Left ventricle myocardium inferior (tissue), 1 donor: ENCODE results near the gene COL12A1. TPM values are rescaled to one million over a fixed set of nuclear protein-coding genes. Genes with fewer than 3 reads are reported as not detected.

Source experiments
- DNase-seq: peaks from one replicate; pipeline ENCODE4 v3.0.0-alpha.2; 2020
- H3K27ac ChIP-seq: fragments of 200-600 bp; replicated peaks from 2 replicates; pipeline ENCODE4 v1.8.0; 2021
- H3K27me3 ChIP-seq: fragments of 200-600 bp; 2 replicates; pipeline ENCODE4 v1.8.0; 2021; ENCODE audit warnings: low read depth
- H3K36me3 ChIP-seq: fragments of 200-600 bp; 2 replicates; pipeline ENCODE4 v1.8.0; 2021
- H3K4me1 ChIP-seq: fragments of 200-600 bp; 2 replicates; pipeline ENCODE4 v1.8.0; 2021
- H3K4me3 ChIP-seq: fragments of 200-600 bp; 2 replicates; pipeline ENCODE4 v1.8.0; 2021; ENCODE audit warnings: mild to moderate bottlenecking, moderate library complexity
- H3K9me3 ChIP-seq: fragments of 200-600 bp; replicated peaks from 2 replicates; pipeline ENCODE4 v1.8.0; 2021
- intact Hi-C: fragments of 100-400 bp; cut with micrococcal nuclease; formaldehyde crosslinking; loops from one replicate; pipeline ENCODE4 v1.11.0; 2022
- total RNA-seq: library from RNA; stranded (reverse); fragmentation: NEBNext Ultra II Directional; extraction: Animal tissue kit (Norgen Biotek cat#: 25700); gene quantifications from one replicate; pipeline ENCODE4 v1.2.1, GENCODE V29; 2021
- TF ChIP-seq, protein P1 (sequence below): fragments of 200-600 bp; IDR thresholded peaks from 2 replicates; pipeline ENCODE4 v1.8.0; 2021; ENCODE audit warnings: antibody characterized with exemption, mild to moderate bottlenecking, borderline replicate concordance
- donor health status: DM: no; HTN: yes; CAD: no; lungs with severe emphysema.

Gene COL12A1
- total RNA-seq, 1 donor from 2014 or later = 12.2 TPM

DNA sequence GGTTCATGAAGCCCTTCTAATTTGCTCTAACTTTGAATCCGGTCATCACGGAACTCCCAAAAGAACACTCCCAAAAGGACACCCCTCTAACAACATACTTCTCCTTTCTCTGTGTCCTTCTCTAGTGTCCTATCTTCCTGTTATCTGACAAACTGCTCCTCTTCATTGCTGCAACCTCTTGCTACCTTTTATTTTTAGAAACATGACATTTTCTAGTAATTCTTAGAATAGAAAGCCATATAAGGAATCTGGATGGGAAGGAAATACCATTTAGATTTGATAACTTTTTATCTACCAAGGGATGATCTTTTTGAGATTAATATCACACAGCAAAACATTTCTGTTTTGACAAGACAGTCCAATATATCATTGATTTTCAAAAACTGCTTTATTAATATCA lies 63.1 kb downstream of the COL12A1 start:
- Histone ChIP-seq H3K4me3 (no peak overlapping the region), H3K9me3 (no peaks in the 10 kb centered on the region), H3K36me3 (no peaks in the 10 kb centered on the region), H3K27ac (peak overlapping the region; percentile 21), H3K4me1 (no peaks in the 10 kb centered on the region), H3K27me3 (no peaks in the 10 kb centered on the region)
- intact Hi-C loops = no loop called here
- DNase-seq = no peak
- TF ChIP-seq, protein P1, sequence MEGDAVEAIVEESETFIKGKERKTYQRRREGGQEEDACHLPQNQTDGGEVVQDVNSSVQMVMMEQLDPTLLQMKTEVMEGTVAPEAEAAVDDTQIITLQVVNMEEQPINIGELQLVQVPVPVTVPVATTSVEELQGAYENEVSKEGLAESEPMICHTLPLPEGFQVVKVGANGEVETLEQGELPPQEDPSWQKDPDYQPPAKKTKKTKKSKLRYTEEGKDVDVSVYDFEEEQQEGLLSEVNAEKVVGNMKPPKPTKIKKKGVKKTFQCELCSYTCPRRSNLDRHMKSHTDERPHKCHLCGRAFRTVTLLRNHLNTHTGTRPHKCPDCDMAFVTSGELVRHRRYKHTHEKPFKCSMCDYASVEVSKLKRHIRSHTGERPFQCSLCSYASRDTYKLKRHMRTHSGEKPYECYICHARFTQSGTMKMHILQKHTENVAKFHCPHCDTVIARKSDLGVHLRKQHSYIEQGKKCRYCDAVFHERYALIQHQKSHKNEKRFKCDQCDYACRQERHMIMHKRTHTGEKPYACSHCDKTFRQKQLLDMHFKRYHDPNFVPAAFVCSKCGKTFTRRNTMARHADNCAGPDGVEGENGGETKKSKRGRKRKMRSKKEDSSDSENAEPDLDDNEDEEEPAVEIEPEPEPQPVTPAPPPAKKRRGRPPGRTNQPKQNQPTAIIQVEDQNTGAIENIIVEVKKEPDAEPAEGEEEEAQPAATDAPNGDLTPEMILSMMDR = no peak

DNA sequence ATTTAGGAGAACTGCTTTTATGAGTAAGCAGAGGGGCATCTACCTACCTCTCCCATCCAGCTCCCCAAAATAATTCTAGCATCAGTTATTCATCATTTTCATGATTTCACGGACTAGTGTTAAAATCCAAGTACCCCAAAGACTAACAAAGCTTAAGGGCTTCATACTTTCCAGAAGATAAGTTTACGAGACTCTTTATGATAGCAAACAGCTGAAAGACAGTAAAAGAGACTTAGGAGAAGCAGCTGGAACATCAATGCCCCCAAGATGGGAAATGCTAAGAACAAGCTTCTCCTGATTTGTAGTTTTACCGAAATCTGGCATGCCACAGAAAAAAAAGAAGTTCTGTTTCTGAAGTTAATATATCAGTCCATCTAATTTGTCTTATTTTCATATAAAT lies 70.0 kb downstream of the COL12A1 start:
- Histone ChIP-seq H3K27ac (no peak overlapping the region), H3K4me3 (no peak overlapping the region), H3K27me3 (no peaks in the 10 kb centered on the region), H3K36me3 (peaks cover 5% of the 10 kb centered on the region), H3K9me3 (no peaks in the 10 kb centered on the region), H3K4me1 (no peaks in the 10 kb centered on the region)
- TF ChIP-seq, protein P1 = no peak
- intact Hi-C loops = no loop called here
- DNase-seq = no peak

DNA sequence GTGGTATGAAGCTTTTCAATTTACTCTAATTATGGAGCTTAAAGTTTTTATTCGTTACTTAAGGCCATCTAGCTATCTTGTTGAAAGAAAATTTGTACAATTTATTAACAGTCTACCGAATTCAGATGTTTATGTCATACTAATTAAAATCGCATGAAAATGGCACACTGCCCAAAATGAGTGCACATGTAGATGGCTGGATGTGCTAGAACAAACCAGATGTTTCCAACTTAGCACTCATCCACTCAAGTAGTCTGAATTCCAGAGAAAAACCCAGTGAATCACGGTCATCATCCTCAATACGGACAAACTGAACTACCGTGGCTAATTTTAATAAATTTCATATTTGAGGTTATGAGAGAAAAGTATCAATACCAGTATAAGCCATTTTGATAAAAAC lies 70.4 kb downstream of the COL12A1 start:
- TF ChIP-seq, protein P1 = no peak
- Histone ChIP-seq H3K4me1 (no peaks in the 10 kb centered on the region), H3K27me3 (no peaks in the 10 kb centered on the region), H3K9me3 (no peaks in the 10 kb centered on the region), H3K27ac (no peak overlapping the region), H3K36me3 (peaks cover 5% of the 10 kb centered on the region), H3K4me3 (no peak overlapping the region)
- intact Hi-C loops = no loop called here
- no peak for DNase-seq

DNA sequence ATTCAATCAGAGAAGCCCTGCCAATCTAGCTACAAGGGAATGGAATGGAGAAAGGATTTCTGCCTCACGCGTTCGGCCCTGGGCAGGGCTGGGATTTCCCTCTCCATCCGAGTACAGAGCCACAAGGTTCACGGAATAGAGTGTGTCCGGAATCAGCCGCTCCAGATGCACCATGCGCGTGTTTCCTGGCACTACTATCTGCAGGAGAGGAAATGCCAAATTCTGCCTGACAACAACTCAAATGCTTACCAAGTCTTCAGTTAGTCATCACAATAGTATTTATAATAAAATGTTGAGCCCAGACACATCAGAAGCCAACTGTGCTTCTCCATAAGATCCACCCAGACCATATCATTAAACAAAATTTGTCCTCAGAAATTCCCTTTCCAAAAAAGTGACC lies 75.1 kb downstream of the COL12A1 start:
- Histone ChIP-seq H3K4me3 (no peak overlapping the region), H3K27ac (no peak overlapping the region), H3K9me3 (no peaks in the 10 kb centered on the region), H3K4me1 (no peaks in the 10 kb centered on the region), H3K27me3 (no peaks in the 10 kb centered on the region), H3K36me3 (peaks cover 5% of the 10 kb centered on the region)
- intact Hi-C loops = no loop called here
- DNase-seq = no peak
- TF ChIP-seq, protein P1 = no peak

DNA sequence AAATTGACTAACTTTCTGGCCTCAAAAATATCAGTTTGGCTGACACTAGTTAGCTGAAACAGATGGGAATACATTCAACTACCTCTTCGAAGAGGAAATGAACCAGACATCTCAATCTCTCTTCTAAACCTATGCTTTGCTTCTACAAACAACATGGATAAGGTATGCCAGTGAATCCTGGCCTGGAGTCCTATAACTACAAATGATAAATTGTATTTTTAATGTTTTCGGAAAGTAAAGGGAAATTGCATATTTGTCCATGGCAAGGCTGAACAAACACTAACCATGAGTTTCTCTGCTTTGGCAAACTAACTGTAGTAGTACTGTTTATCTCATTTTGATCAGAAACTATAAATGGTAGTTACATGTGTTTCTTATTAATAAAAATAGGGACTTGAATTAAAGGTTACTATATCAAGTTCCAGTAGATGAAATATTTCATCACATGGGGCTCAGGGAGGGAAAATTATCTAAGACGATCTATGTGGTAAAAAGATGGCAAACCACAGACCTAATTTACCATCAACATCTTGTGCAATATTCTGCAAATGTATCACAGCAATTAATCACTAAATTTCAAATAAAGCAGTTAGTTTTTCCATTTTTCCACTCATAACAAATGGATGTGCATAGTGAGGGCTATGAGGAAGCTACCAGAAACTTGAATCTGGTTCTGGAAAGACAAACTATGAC lies 76.8 kb downstream of the COL12A1 start:
- intact Hi-C loops = no loop called here
- H3K27me3 ChIP-seq = no peaks in the 10 kb centered on the region
- DNase-seq = no peak
- H3K9me3 ChIP-seq = no peaks in the 10 kb centered on the region
- no peak overlapping the region for H3K4me3 ChIP-seq
- H3K36me3 ChIP-seq = peaks cover 5% of the 10 kb centered on the region
- TF ChIP-seq, protein P1 = no peak
- no peaks in the 10 kb centered on the region for H3K4me1 ChIP-seq
- H3K27ac ChIP-seq = no peak overlapping the region
